OCI-LY1 (cell line): ENCODE measurements around the gene MPZL1.

Source experiments
- EZH2 ChIP-seq: fragments of 200-600 bp; sonication (generic), shearing (Covaris generic); IDR thresholded peaks from 2 replicates; pipeline ENCODE4 v1.8.0; 2017; ENCODE audit warnings: borderline replicate concordance, mixed run types, mild to moderate bottlenecking, antibody characterized with exemption, low read length, moderate library complexity, mixed read lengths
- TF ChIP-seq, protein P1 (sequence below): fragments of 200-600 bp; sonication (generic), shearing (Covaris generic); IDR thresholded peaks from 2 replicates; pipeline ENCODE4 v1.5.1; 2017; ENCODE audit warnings: mild to moderate bottlenecking, antibody characterized with exemption, low read length, moderate library complexity, mixed read lengths

DNA sequence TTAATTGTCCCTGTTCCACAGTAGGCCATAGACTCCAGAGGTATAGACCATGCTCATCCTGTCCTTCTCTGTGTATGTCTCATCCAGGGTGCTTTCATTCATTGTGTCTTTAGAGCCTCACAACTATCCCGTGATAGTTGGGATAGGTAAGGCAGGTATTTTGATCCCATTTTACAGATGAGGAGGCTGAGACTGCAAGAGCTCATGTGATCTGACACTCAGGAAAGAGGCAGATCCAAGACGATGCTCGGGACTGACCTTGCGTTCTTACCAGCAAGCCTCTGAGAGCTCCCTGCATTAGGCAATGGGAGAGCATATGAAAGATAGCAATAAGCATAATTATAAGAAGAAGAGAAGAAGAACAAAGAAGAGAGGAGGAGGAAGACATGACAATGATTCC lies 49.0 kb upstream of the MPZL1 start:
- TF ChIP-seq, protein P1, sequence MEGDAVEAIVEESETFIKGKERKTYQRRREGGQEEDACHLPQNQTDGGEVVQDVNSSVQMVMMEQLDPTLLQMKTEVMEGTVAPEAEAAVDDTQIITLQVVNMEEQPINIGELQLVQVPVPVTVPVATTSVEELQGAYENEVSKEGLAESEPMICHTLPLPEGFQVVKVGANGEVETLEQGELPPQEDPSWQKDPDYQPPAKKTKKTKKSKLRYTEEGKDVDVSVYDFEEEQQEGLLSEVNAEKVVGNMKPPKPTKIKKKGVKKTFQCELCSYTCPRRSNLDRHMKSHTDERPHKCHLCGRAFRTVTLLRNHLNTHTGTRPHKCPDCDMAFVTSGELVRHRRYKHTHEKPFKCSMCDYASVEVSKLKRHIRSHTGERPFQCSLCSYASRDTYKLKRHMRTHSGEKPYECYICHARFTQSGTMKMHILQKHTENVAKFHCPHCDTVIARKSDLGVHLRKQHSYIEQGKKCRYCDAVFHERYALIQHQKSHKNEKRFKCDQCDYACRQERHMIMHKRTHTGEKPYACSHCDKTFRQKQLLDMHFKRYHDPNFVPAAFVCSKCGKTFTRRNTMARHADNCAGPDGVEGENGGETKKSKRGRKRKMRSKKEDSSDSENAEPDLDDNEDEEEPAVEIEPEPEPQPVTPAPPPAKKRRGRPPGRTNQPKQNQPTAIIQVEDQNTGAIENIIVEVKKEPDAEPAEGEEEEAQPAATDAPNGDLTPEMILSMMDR = no peak
- no peak for TF ChIP-seq EZH2
